Stomach (tissue), 4 donors: ENCODE data around the gene ZFAND6.

Experiments
- EP300 ChIP-seq: sonication (generic); formaldehyde crosslinking; IDR thresholded peaks from one replicate; pipeline ENCODE4 v1.6.1; 2017; ENCODE audit warnings: antibody characterized with exemption
- POLR2A ChIP-seq, 4 donors: fragments of 450-650 bp; IDR thresholded peaks; one replicate each; pipeline ENCODE4 v1.6.1; 2016; ENCODE audit warnings: antibody characterized with exemption in 4 of 4, control low read depth in 2 of 4, mild to moderate bottlenecking in 1 of 4, moderate library complexity in 1 of 4
- POLR2AphosphoS5 ChIP-seq, 3 donors: sonication (generic); formaldehyde crosslinking; IDR thresholded peaks; one replicate each; pipeline ENCODE4 v1.6.1; 2016; ENCODE audit warnings: antibody characterized with exemption in 3 of 3
- TF ChIP-seq, protein P1 (sequence below), 7 experiments: fragments of 450-650 bp in 4 of 7; fragments of 200-600 bp in 3 of 7; sonication (generic) in 3 of 7; IDR thresholded peaks; one replicate each; pipeline ENCODE4 v1.5.1; 2016 to 2019; ENCODE audit warnings: antibody characterized with exemption in 7 of 7, control low read depth in 2 of 7, mild to moderate bottlenecking in 1 of 7

GRCh38 chr15:80107204-80107603 is 47.7 kb downstream of the ZFAND6 start:
- TF ChIP-seq, protein P1, sequence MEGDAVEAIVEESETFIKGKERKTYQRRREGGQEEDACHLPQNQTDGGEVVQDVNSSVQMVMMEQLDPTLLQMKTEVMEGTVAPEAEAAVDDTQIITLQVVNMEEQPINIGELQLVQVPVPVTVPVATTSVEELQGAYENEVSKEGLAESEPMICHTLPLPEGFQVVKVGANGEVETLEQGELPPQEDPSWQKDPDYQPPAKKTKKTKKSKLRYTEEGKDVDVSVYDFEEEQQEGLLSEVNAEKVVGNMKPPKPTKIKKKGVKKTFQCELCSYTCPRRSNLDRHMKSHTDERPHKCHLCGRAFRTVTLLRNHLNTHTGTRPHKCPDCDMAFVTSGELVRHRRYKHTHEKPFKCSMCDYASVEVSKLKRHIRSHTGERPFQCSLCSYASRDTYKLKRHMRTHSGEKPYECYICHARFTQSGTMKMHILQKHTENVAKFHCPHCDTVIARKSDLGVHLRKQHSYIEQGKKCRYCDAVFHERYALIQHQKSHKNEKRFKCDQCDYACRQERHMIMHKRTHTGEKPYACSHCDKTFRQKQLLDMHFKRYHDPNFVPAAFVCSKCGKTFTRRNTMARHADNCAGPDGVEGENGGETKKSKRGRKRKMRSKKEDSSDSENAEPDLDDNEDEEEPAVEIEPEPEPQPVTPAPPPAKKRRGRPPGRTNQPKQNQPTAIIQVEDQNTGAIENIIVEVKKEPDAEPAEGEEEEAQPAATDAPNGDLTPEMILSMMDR (IDR thresholded peaks at IDR 0.05): no peak
- TF ChIP-seq EP300 (no peak), POLR2AphosphoS5 (IDR thresholded peaks at IDR 0.05) (no peak), POLR2A (IDR thresholded peaks at IDR 0.05) (no peak)
